ENCODE measurements around the gene IMMP2L.

Gene IMMP2L

DNA sequence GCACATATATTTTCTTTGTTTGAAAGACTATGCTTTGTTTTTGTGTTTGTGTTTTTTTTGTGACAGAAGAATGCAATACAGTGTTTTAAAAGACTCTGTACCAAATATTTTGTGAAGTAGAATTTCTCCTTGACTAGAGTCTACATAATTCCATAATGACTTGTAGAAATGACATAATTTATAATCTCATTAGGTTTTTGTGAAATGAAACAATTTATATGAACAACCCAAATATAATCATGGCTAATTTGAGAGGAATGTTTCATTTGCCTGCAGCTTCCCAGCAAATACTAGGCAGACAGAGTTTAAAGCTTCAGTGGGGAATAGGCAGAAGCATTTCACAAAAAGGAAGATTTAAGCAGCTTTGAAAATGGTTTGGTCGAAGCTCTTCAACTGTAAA lies 686.9 kb downstream of the IMMP2L start:
- TF ChIP-seq, protein P1, sequence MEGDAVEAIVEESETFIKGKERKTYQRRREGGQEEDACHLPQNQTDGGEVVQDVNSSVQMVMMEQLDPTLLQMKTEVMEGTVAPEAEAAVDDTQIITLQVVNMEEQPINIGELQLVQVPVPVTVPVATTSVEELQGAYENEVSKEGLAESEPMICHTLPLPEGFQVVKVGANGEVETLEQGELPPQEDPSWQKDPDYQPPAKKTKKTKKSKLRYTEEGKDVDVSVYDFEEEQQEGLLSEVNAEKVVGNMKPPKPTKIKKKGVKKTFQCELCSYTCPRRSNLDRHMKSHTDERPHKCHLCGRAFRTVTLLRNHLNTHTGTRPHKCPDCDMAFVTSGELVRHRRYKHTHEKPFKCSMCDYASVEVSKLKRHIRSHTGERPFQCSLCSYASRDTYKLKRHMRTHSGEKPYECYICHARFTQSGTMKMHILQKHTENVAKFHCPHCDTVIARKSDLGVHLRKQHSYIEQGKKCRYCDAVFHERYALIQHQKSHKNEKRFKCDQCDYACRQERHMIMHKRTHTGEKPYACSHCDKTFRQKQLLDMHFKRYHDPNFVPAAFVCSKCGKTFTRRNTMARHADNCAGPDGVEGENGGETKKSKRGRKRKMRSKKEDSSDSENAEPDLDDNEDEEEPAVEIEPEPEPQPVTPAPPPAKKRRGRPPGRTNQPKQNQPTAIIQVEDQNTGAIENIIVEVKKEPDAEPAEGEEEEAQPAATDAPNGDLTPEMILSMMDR (IDR thresholded peaks at IDR 0.05; ENCODE audit: poor library complexity, severe bottlenecking) = no peak

DNA sequence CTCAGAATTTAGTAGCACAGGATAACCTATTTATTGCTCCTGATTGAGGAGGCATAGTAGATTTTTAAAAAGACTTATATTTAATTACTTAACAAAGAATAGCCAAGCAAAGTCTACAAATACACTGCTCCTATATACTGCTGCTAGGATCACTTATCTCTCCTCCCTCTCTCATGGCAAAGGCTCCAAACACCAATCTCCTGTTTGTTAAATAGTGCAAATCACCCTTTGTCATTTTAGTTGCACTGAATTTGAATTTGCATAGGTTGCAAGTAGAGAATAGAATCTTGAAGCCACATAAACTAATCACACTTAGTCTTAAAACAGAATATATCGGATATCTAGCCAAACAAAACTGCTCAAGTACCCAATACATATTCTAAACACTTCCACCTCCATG lies 690.4 kb downstream of the IMMP2L start:
- no peaks in the 10 kb centered on the region for H3K9me3 ChIP-seq (ENCODE audit: severe bottlenecking)
- H3K4me3 ChIP-seq (ENCODE audit: severe bottlenecking) = no peak overlapping the region
- TF ChIP-seq, protein P1 (IDR thresholded peaks at IDR 0.05; ENCODE audit: poor library complexity, severe bottlenecking) = no peak
- no peaks in the 10 kb centered on the region for H3K4me1 ChIP-seq (ENCODE audit: insufficient read depth, poor library complexity, severe bottlenecking)
- H3K27ac ChIP-seq (ENCODE audit: poor library complexity, severe bottlenecking) = no peak overlapping the region
- no peak for DNase-seq (ENCODE audit: low spot score)
- no peaks in the 10 kb centered on the region for H3K36me3 ChIP-seq (ENCODE audit: low read depth)
- ATAC-seq (ENCODE audit: low read depth) = no peak
- no peaks in the 10 kb centered on the region for H3K27me3 ChIP-seq (ENCODE audit: insufficient read depth, poor library complexity, severe bottlenecking)

More for the DNA sequence above, 686.9 kb downstream of the IMMP2L start:
- Histone ChIP-seq H3K4me1 (ENCODE audit: insufficient read depth, poor library complexity, severe bottlenecking) (no peaks in the 10 kb centered on the region), H3K27me3 (ENCODE audit: insufficient read depth, poor library complexity, severe bottlenecking) (no peaks in the 10 kb centered on the region), H3K9me3 (ENCODE audit: severe bottlenecking) (no peaks in the 10 kb centered on the region), H3K36me3 (ENCODE audit: low read depth) (no peaks in the 10 kb centered on the region), H3K27ac (ENCODE audit: poor library complexity, severe bottlenecking) (no peak overlapping the region), H3K4me3 (ENCODE audit: severe bottlenecking) (no peak overlapping the region)
- DNase-seq (ENCODE audit: low spot score) (no peak), ATAC-seq (ENCODE audit: low read depth) (no peak)

DNA sequence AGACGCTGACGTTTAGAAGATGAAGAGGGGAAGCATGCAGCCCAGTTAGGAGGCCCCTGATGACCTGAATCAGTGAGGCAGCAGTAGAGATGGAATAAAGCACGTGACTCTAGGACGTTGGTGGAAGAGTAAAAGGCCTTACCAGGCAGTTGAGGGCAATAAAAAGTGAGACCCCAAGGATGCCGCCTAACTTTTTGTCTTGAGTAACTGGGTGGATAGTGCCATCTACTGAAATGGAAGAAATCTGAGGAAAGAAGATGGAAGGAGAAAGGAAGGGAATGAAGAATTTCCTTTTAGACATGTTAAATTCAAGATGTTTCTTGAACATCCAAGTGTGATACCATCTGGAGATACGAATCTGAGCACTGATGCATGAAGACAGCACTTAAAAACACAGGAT lies 691.4 kb downstream of the IMMP2L start:
- no peak overlapping the region for H3K27ac ChIP-seq (ENCODE audit: poor library complexity, severe bottlenecking)
- DNase-seq (ENCODE audit: low spot score) = no peak
- H3K4me1 ChIP-seq (ENCODE audit: insufficient read depth, poor library complexity, severe bottlenecking) = no peaks in the 10 kb centered on the region
- H3K27me3 ChIP-seq (ENCODE audit: insufficient read depth, poor library complexity, severe bottlenecking) = no peaks in the 10 kb centered on the region
- TF ChIP-seq, protein P1 (IDR thresholded peaks at IDR 0.05; ENCODE audit: poor library complexity, severe bottlenecking) = no peak
- H3K4me3 ChIP-seq (ENCODE audit: severe bottlenecking) = no peak overlapping the region
- H3K9me3 ChIP-seq (ENCODE audit: severe bottlenecking) = no peaks in the 10 kb centered on the region
- H3K36me3 ChIP-seq (ENCODE audit: low read depth) = no peaks in the 10 kb centered on the region
- ATAC-seq (ENCODE audit: low read depth) = no peak

DNA sequence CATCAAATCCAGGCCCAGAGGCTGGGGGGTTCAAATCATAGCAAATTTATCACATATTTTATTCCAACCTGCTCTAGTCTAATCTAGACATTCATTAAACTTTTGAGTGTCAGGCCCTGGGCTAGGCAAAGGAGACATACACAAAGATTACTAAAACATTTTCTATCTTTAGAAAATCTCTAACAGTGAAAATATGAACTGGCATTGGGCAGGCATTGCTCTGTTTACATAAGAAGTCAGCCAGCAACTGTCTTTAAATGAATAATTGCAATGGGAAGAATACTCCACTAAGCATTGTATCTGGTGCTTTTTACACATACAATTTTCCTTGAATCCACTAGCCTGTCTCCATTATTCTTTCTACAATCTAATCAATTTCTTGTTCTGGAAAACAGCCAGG lies 693.8 kb downstream of the IMMP2L start:
- DNase-seq (ENCODE audit: low spot score) = no peak
- Histone ChIP-seq H3K36me3 (ENCODE audit: low read depth) (no peaks in the 10 kb centered on the region), H3K4me3 (ENCODE audit: severe bottlenecking) (no peak overlapping the region), H3K27me3 (ENCODE audit: insufficient read depth, poor library complexity, severe bottlenecking) (no peaks in the 10 kb centered on the region), H3K27ac (ENCODE audit: poor library complexity, severe bottlenecking) (no peak overlapping the region), H3K9me3 (ENCODE audit: severe bottlenecking) (no peaks in the 10 kb centered on the region), H3K4me1 (ENCODE audit: insufficient read depth, poor library complexity, severe bottlenecking) (no peaks in the 10 kb centered on the region)
- TF ChIP-seq, protein P1 (IDR thresholded peaks at IDR 0.05; ENCODE audit: poor library complexity, severe bottlenecking) = no peak
- no peak for ATAC-seq (ENCODE audit: low read depth)

DNA sequence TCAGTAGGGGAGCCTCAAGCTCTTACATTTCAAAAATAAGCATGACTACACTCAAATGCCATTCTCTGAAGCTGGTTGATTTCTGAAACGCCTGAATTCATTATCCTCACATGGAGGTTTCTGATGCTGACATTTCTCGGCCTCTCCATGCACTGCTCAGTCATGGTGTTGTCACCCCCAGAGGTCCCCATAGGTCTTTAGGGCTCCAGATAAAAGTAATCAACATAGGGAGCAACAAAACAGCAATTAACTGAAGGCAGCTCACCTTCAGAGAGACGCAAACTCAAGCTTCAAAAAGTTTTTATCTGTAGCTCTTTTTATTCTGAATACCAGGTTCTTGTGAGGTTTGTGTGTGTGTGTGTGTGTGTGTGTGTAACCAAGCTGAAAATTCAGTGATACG lies 694.5 kb downstream of the IMMP2L start:
- no peak overlapping the region for H3K4me3 ChIP-seq (ENCODE audit: severe bottlenecking)
- no peaks in the 10 kb centered on the region for H3K36me3 ChIP-seq (ENCODE audit: low read depth)
- TF ChIP-seq, protein P1 (IDR thresholded peaks at IDR 0.05; ENCODE audit: poor library complexity, severe bottlenecking) = no peak
- H3K4me1 ChIP-seq (ENCODE audit: insufficient read depth, poor library complexity, severe bottlenecking) = no peaks in the 10 kb centered on the region
- ATAC-seq (ENCODE audit: low read depth) (no peak), DNase-seq (ENCODE audit: low spot score) (no peak)
- H3K27ac ChIP-seq (ENCODE audit: poor library complexity, severe bottlenecking) = no peak overlapping the region
- no peaks in the 10 kb centered on the region for H3K9me3 ChIP-seq (ENCODE audit: severe bottlenecking)
- H3K27me3 ChIP-seq (ENCODE audit: insufficient read depth, poor library complexity, severe bottlenecking) = no peaks in the 10 kb centered on the region

Data from RWPE2 (cell line).